CD14-positive monocyte (primary cell): ENCODE results near the gene IGF1R. TPM values are rescaled to one million over a fixed set of nuclear protein-coding genes. Genes with fewer than 3 reads are reported as not detected.

Experiments used
- DNase-seq, 3 donors: peaks; one replicate each; pipeline ENCODE4 v3.0.0-alpha.2; 2011 to 2022
- H2AFZ ChIP-seq: 2 replicates; pipeline ENCODE4 v1.6.0; 2012; ENCODE audit warnings: mild to moderate bottlenecking, low read depth, low read length, inconsistent platforms; ENCODE audit not compliant: insufficient read depth, poor library complexity, severe bottlenecking
- H3K27ac ChIP-seq, 2 donors: 1 replicate in 1 of 2; 2 replicates in 1 of 2; pipeline ENCODE4 v1.5.1; 2012 to 2013; ENCODE audit warnings: low read length in 2 of 2, control low read depth in 1 of 2, inconsistent platforms in 1 of 2, low read depth in 1 of 2, mild to moderate bottlenecking in 1 of 2
- H3K27me3 ChIP-seq, 2 donors: one replicate each; pipeline versions ENCODE4 v1.6.0 to v1.6.1; 2011 to 2013; ENCODE audit warnings: low read length in 2 of 2; ENCODE audit not compliant: control insufficient read depth in 2 of 2, insufficient read depth in 2 of 2
- H3K36me3 ChIP-seq, 2 donors: replicated peaks in 1 of 2; 1 replicate in 1 of 2; 2 replicates in 1 of 2; pipeline versions ENCODE4 v1.5.1 to v1.6.1; 2012 to 2013; ENCODE audit warnings: low read length in 2 of 2, control low read depth in 1 of 2, inconsistent platforms in 1 of 2, mild to moderate bottlenecking in 1 of 2; ENCODE audit not compliant: insufficient read depth in 2 of 2, control insufficient read depth in 1 of 2
- H3K4me1 ChIP-seq, 2 donors: 1 replicate in 1 of 2; 2 replicates in 1 of 2; pipeline versions ENCODE4 v1.5.1 to v1.6.1; 2012 to 2013; ENCODE audit warnings: low read length in 2 of 2, control low read depth in 1 of 2, inconsistent platforms in 1 of 2, mild to moderate bottlenecking in 1 of 2, moderate library complexity in 1 of 2; ENCODE audit not compliant: insufficient read depth in 2 of 2, control insufficient read depth in 1 of 2
- H3K4me2 ChIP-seq: replicated peaks from 2 replicates; pipeline ENCODE3; 2012; ENCODE audit warnings: low read length, moderate library complexity, mild to moderate bottlenecking; ENCODE audit not compliant: poor library complexity, severe bottlenecking; ENCODE audit errors: extremely low read depth
- H3K4me3 ChIP-seq, 3 experiments: fragments of 200-600 bp in 1 of 3; sonication (generic) in 1 of 3; replicated peaks in 1 of 3; 1 replicate in 2 of 3; 2 replicates in 1 of 3; pipeline ENCODE4 v1.5.1; 2011 to 2013; ENCODE audit warnings: low read length in 3 of 3, mild to moderate bottlenecking in 3 of 3, control low read depth in 2 of 3, low read depth in 2 of 3, inconsistent platforms in 1 of 3, moderate library complexity in 1 of 3
- H3K79me2 ChIP-seq: 2 replicates; pipeline ENCODE4 v1.6.0; 2012; ENCODE audit warnings: mild to moderate bottlenecking, control low read depth, inconsistent platforms, low read length, moderate library complexity; ENCODE audit not compliant: insufficient read depth
- H3K9ac ChIP-seq: 2 replicates; pipeline ENCODE4 v1.6.0; 2017; ENCODE audit warnings: low read length, mild to moderate bottlenecking; ENCODE audit not compliant: insufficient read depth, poor library complexity, severe bottlenecking
- H3K9me3 ChIP-seq, 2 donors: replicated peaks in 1 of 2; 1 replicate in 1 of 2; 2 replicates in 1 of 2; pipeline versions ENCODE4 v1.5.1 to v1.6.1; 2012 to 2013; ENCODE audit warnings: low read length in 2 of 2, control low read depth in 1 of 2; ENCODE audit not compliant: control insufficient read depth in 1 of 2, insufficient read depth in 1 of 2
- H4K20me1 ChIP-seq: 2 replicates; pipeline ENCODE4 v1.6.0; 2012; ENCODE audit warnings: mild to moderate bottlenecking, low read length, control low read depth, moderate library complexity; ENCODE audit not compliant: insufficient read depth
- H3K27ac Mint-ChIP-seq, 7 donors: one replicate each; pipeline ENCODE4 v1.8.0; 2020; ENCODE audit warnings: mild to moderate bottlenecking in 7 of 7, mixed read lengths in 7 of 7, moderate library complexity in 6 of 7, inconsistent platforms in 2 of 7
- H3K27me3 Mint-ChIP-seq, 3 donors: one replicate each; pipeline ENCODE4 v1.8.0; 2021 to 2022; ENCODE audit warnings: low read depth in 3 of 3, mild to moderate bottlenecking in 3 of 3, mixed read lengths in 3 of 3, moderate library complexity in 3 of 3, inconsistent platforms in 1 of 3
- H3K36me3 Mint-ChIP-seq, 2 donors: one replicate each; pipeline ENCODE4 v1.8.0; 2020; ENCODE audit warnings: mixed read lengths in 2 of 2, inconsistent platforms in 1 of 2, mild to moderate bottlenecking in 1 of 2
- H3K4me1 Mint-ChIP-seq: one replicate; pipeline ENCODE4 v1.8.0; 2020; ENCODE audit warnings: mild to moderate bottlenecking, mixed read lengths
- H3K4me3 Mint-ChIP-seq, 2 donors: one replicate each; pipeline ENCODE4 v1.8.0; 2020; ENCODE audit warnings: mild to moderate bottlenecking in 2 of 2, mixed read lengths in 2 of 2, moderate library complexity in 1 of 2
- H3K9me3 Mint-ChIP-seq, 7 donors: one replicate each; pipeline ENCODE4 v1.8.0; 2020 to 2022; ENCODE audit warnings: mixed read lengths in 7 of 7, mild to moderate bottlenecking in 6 of 7, moderate library complexity in 6 of 7, inconsistent platforms in 2 of 7
- CTCF ChIP-seq: fragments of 200-600 bp; IDR thresholded peaks from one replicate; pipeline ENCODE4 v1.8.0; 2022; ENCODE audit warnings: antibody characterized with exemption, mild to moderate bottlenecking
- WGBS: methylation state at CpG from one replicate; pipeline ENCODE4 v1.1.5; 2013; ENCODE audit warnings: missing lambda C conversion rate; ENCODE audit not compliant: insufficient coverage; 5-methylcytosine and 5-hydroxymethylcytosine counted together
- intact Hi-C, 2 donors: fragments of 100-400 bp; cut with micrococcal nuclease; formaldehyde crosslinking; loops; one replicate each; pipeline versions ENCODE4 v1.15.0 to v1.15.1; 2023
- polyA plus RNA-seq, 3 donors: library from polyadenylated mRNA; depleted of rRNA in 1 of 3; unstranded in 2 of 3; stranded (reverse) in 1 of 3; fragments of 300-500 nt in 2 of 3; fragments of >200 nt in 1 of 3; fragmentation: Illumina TruSeq in 2 of 3; gene quantifications; 1 replicate in 2 of 3; 2 replicates in 1 of 3; pipeline ENCODE4 v1.2.3, GENCODE V29; 2012 to 2021

Gene IGF1R
- polyA plus RNA-seq, 3 donors: 0.35 to 4.9 (median 0.67) TPM

GRCh38 chr15:98937413-98938104 is 289.2 kb downstream of the IGF1R start:
- no peak overlapping the region for H3K9ac ChIP-seq
- no peaks in the 10 kb centered on the region for H4K20me1 ChIP-seq
- 100% methylated on average over 2 of the region's 7 CpGs for WGBS
- H3K4me1 ChIP-seq: no peaks in the 10 kb centered on the region
- DNase-seq: no peak
- no peaks in the 10 kb centered on the region for H3K4me1 Mint-ChIP-seq
- H3K4me3 Mint-ChIP-seq: no peak overlapping the region
- peaks cover 0 to 1% (median 0%) of the 10 kb centered on the region in 3 donors for H3K27me3 Mint-ChIP-seq
- H3K4me2 ChIP-seq: no peak overlapping the region
- H3K79me2 ChIP-seq: no peaks in the 10 kb centered on the region
- no peaks in the 10 kb centered on the region for H3K9me3 Mint-ChIP-seq
- H3K4me3 ChIP-seq: no peak overlapping the region
- no peaks in the 10 kb centered on the region for H3K9me3 ChIP-seq
- peaks cover 79 to 83% of the 10 kb centered on the region in 2 donors for H3K36me3 Mint-ChIP-seq
- H3K27ac Mint-ChIP-seq: peak overlapping the region in 1 of 7 donors; percentile 14
- TF ChIP-seq CTCF: no peak
- intact Hi-C loops: no loop called here
- H3K36me3 ChIP-seq: peaks cover 53 to 97% of the 10 kb centered on the region in 2 donors
- H3K27me3 ChIP-seq: no peaks in the 10 kb centered on the region
- no peak overlapping the region for H3K27ac ChIP-seq
- H2AFZ ChIP-seq: no peak overlapping the region

GRCh38 chr15:98938105-98938417 is 289.7 kb downstream of the IGF1R start:
- Mint-ChIP-seq H3K4me3 (peak overlapping the region in 1 of 2 donors; percentile 10), H3K27me3 (peaks cover 0 to 1% (median 0%) of the 10 kb centered on the region in 3 donors), H3K36me3 (peaks cover 79 to 85% of the 10 kb centered on the region in 2 donors), H3K27ac (peak overlapping the region in 1 of 7 donors; percentile 14), H3K4me1 (no peaks in the 10 kb centered on the region), H3K9me3 (no peaks in the 10 kb centered on the region)
- Histone ChIP-seq H3K27me3 (no peaks in the 10 kb centered on the region), H3K4me1 (no peaks in the 10 kb centered on the region), H2AFZ (no peak overlapping the region), H3K4me2 (no peak overlapping the region), H3K9me3 (no peaks in the 10 kb centered on the region), H3K27ac (no peak overlapping the region), H3K79me2 (no peaks in the 10 kb centered on the region), H3K36me3 (peaks cover 55 to 97% of the 10 kb centered on the region in 2 donors), H4K20me1 (no peaks in the 10 kb centered on the region), H3K4me3 (no peak overlapping the region), H3K9ac (no peak overlapping the region)
- intact Hi-C loops: no loop called here
- no peak for DNase-seq
- WGBS: 95% methylated on average over 4 of the region's 4 CpGs
- TF ChIP-seq CTCF: no peak
